SJCRH30 (cell line): ENCODE data around the gene SPRR1B. TPM values are rescaled to one million over a fixed set of nuclear protein-coding genes. Genes with fewer than 3 reads are reported as not detected.
"Not testable (repeated sequence)": the region's sequence is repeated elsewhere in the genome, so short reads cannot be mapped to it uniquely, and the experiment has no call there.

Experiments
- DNase-seq, 2 experiments: peaks; one replicate each; pipeline ENCODE4 v3.0.0-alpha.2; 2015 to 2020
- H3K27ac ChIP-seq: fragments of 250-450 bp; sonication (Bioruptor Pico); 2 replicates; pipeline ENCODE4 v1.5.1; 2020; ENCODE audit warnings: mild to moderate bottlenecking, moderate library complexity
- H3K27me3 ChIP-seq: fragments of 250-450 bp; sonication (Bioruptor Pico); 2 replicates; pipeline ENCODE4 v1.5.1; 2020; ENCODE audit warnings: mild to moderate bottlenecking, moderate library complexity
- H3K36me3 ChIP-seq: fragments of 250-450 bp; sonication (Bioruptor Pico); 2 replicates; pipeline ENCODE4 v1.5.1; 2020; ENCODE audit warnings: mild to moderate bottlenecking, moderate library complexity
- H3K4me1 ChIP-seq: fragments of 250-450 bp; sonication (Bioruptor Pico); 2 replicates; pipeline ENCODE4 v1.5.1; 2020; ENCODE audit warnings: mild to moderate bottlenecking, moderate library complexity
- H3K4me3 ChIP-seq: fragments of 250-450 bp; sonication (Bioruptor Pico); 2 replicates; pipeline ENCODE4 v1.5.1; 2020; ENCODE audit warnings: mild to moderate bottlenecking, moderate library complexity
- H3K9me3 ChIP-seq: fragments of 250-450 bp; sonication (Bioruptor Pico); replicated peaks from 2 replicates; pipeline ENCODE4 v1.5.1; 2020; ENCODE audit warnings: mild to moderate bottlenecking, moderate library complexity
- total RNA-seq: library from RNA; depleted of rRNA; stranded (reverse); fragments of >200 nt; shearing (Covaris generic); gene quantifications from 2 replicates; pipeline ENCODE4 v1.2.3, GENCODE V29; 2014

The SPRR1B gene
- total RNA-seq, 1 experiment from 2014 or later = not detected

- not testable (repeated sequence) for DNase-seq, H3K9me3 ChIP-seq, H3K27ac ChIP-seq, H3K27me3 ChIP-seq, H3K36me3 ChIP-seq, H3K4me1 ChIP-seq, H3K4me3 ChIP-seq
These were observed 8.7 kb upstream of the SPRR1B start for GRCh38 chr1:153022340-153022739.

GRCh38 chr1:153023109-153023508, 7.9 kb upstream of the SPRR1B start:
- Histone ChIP-seq H3K27ac (no peak overlapping the region), H3K9me3 (no peaks in the 10 kb centered on the region), H3K4me1 (no peaks in the 10 kb centered on the region), H3K36me3 (no peaks in the 10 kb centered on the region), H3K4me3 (no peak overlapping the region), H3K27me3 (no peaks in the 10 kb centered on the region)
- no peak for DNase-seq

GRCh38 chr1:153024413-153024812, 6.6 kb upstream of the SPRR1B start:
- Histone ChIP-seq H3K27me3 (no peaks in the 10 kb centered on the region), H3K9me3 (no peaks in the 10 kb centered on the region)

GRCh38 chr1:153025797-153026196, 5.2 kb upstream of the SPRR1B start:
- H3K27me3 ChIP-seq = no peaks in the 10 kb centered on the region
- H3K9me3 ChIP-seq = no peaks in the 10 kb centered on the region
- no peak for DNase-seq
- no peaks in the 10 kb centered on the region for H3K36me3 ChIP-seq
- H3K4me3 ChIP-seq = no peak overlapping the region
- H3K27ac ChIP-seq = no peak overlapping the region
- H3K4me1 ChIP-seq = no peaks in the 10 kb centered on the region

More at GRCh38 chr1:153024413-153024812, 6.6 kb upstream of the SPRR1B start:
- DNase-seq = no peak
- Histone ChIP-seq H3K4me3 (no peak overlapping the region), H3K36me3 (no peaks in the 10 kb centered on the region), H3K4me1 (no peaks in the 10 kb centered on the region), H3K27ac (no peak overlapping the region)

GRCh38 chr1:153028766-153029165, 2.2 kb upstream of the SPRR1B start:
- Histone ChIP-seq H3K4me3 (no peak overlapping the region), H3K9me3 (no peaks in the 10 kb centered on the region), H3K27ac (no peak overlapping the region), H3K4me1 (no peaks in the 10 kb centered on the region), H3K27me3 (no peaks in the 10 kb centered on the region), H3K36me3 (no peaks in the 10 kb centered on the region)
- no peak for DNase-seq

GRCh38 chr1:153032073-153032472, 1.1 kb downstream of the SPRR1B start:
- Histone ChIP-seq H3K9me3 (no peaks in the 10 kb centered on the region), H3K27ac (no peak overlapping the region)
- no peak for DNase-seq

GRCh38 chr1:153032677-153033308, 1.8 kb downstream of the SPRR1B start:
- peak; percentile 30 to 40 for DNase-seq
- H3K27me3 ChIP-seq = no peaks in the 10 kb centered on the region
- H3K27ac ChIP-seq = no peak overlapping the region
- H3K4me3 ChIP-seq = no peak overlapping the region
- H3K4me1 ChIP-seq = no peaks in the 10 kb centered on the region
- no peaks in the 10 kb centered on the region for H3K9me3 ChIP-seq
- no peaks in the 10 kb centered on the region for H3K36me3 ChIP-seq

More at GRCh38 chr1:153032073-153032472, 1.1 kb downstream of the SPRR1B start:
- no peaks in the 10 kb centered on the region for H3K36me3 ChIP-seq
- H3K4me1 ChIP-seq = no peaks in the 10 kb centered on the region
- no peak overlapping the region for H3K4me3 ChIP-seq
- H3K27me3 ChIP-seq = no peaks in the 10 kb centered on the region

GRCh38 chr1:153035211-153035610, 4.2 kb downstream of the SPRR1B start:
- no peak for DNase-seq
- H3K4me1 ChIP-seq = no peaks in the 10 kb centered on the region
- H3K9me3 ChIP-seq = no peaks in the 10 kb centered on the region
- no peaks in the 10 kb centered on the region for H3K27me3 ChIP-seq
- H3K4me3 ChIP-seq = no peak overlapping the region
- H3K27ac ChIP-seq = no peak overlapping the region
- no peaks in the 10 kb centered on the region for H3K36me3 ChIP-seq

- no peak within 1 kb of the TSS for H3K4me3 ChIP-seq
These were observed 10.1 kb downstream of the SPRR1B start, which contains the start of gene SPRR2D for GRCh38 chr1:153040950-153041631. Gene SPRR2D (minus strand): TSS chr1:153041120. CDS start chr1:153040346, 774 bp downstream.

GRCh38 chr1:153049211-153049610, 18.2 kb downstream of the SPRR1B start:
- H3K27ac ChIP-seq = no peak overlapping the region
- no peaks in the 10 kb centered on the region for H3K4me1 ChIP-seq
- no peaks in the 10 kb centered on the region for H3K9me3 ChIP-seq
- no peak overlapping the region for H3K4me3 ChIP-seq
- H3K36me3 ChIP-seq = no peaks in the 10 kb centered on the region
- no peaks in the 10 kb centered on the region for H3K27me3 ChIP-seq
- DNase-seq = no peak

More at GRCh38 chr1:153040950-153041631, 10.1 kb downstream of the SPRR1B start, which contains the start of gene SPRR2D:
- Histone ChIP-seq H3K9me3 (no peaks in the 10 kb centered on the region), H3K27me3 (no peaks in the 10 kb centered on the region), H3K4me1 (no peaks in the 10 kb centered on the region), H3K27ac (no peak within 1 kb of the TSS), H3K36me3 (no peaks in the 10 kb centered on the region)
- no peak for DNase-seq

GRCh38 chr1:153056111-153056510, 25.1 kb downstream of the SPRR1B start:
- H3K4me3 ChIP-seq, H3K27me3 ChIP-seq, H3K9me3 ChIP-seq, H3K36me3 ChIP-seq, H3K4me1 ChIP-seq, DNase-seq, H3K27ac ChIP-seq: not testable (repeated sequence)

GRCh38 chr1:153057375-153057774, 26.4 kb downstream of the SPRR1B start, which contains the start of gene SPRR2A:
Gene SPRR2A (minus strand): TSS chr1:153057512. CDS start chr1:153056735, 777 bp downstream.
- DNase-seq = no peak
- Histone ChIP-seq H3K4me1 (peaks cover 3% of the 10 kb centered on the region; the same call in 1 of the 2 replicates), H3K27ac (no peak within 1 kb of the TSS), H3K36me3 (no peaks in the 10 kb centered on the region), H3K27me3 (no peaks in the 10 kb centered on the region; the same call in none of the 2 replicates), H3K4me3 (no peak within 1 kb of the TSS), H3K9me3 (no peaks in the 10 kb centered on the region)

GRCh38 chr1:153058154-153058553, 27.2 kb downstream of the SPRR1B start:
- peaks cover 3% of the 10 kb centered on the region; the same call in 1 of the 2 replicates for H3K4me1 ChIP-seq
- no peaks in the 10 kb centered on the region for H3K36me3 ChIP-seq
- no peaks in the 10 kb centered on the region for H3K9me3 ChIP-seq
- no peak overlapping the region for H3K27ac ChIP-seq
- no peaks in the 10 kb centered on the region; the same call in none of the 2 replicates for H3K27me3 ChIP-seq
- no peak overlapping the region for H3K4me3 ChIP-seq
- DNase-seq = no peak

- peak in 1 of 2 experiments; percentile 2 for DNase-seq
- peaks cover 3% of the 10 kb centered on the region; the same call in 1 of the 2 replicates for H3K4me1 ChIP-seq
- no peaks in the 10 kb centered on the region for H3K36me3 ChIP-seq
- no peaks in the 10 kb centered on the region for H3K9me3 ChIP-seq
- no peak overlapping the region for H3K4me3 ChIP-seq
- no peaks in the 10 kb centered on the region; the same call in none of the 2 replicates for H3K27me3 ChIP-seq
- no peak overlapping the region for H3K27ac ChIP-seq
These were observed 28.1 kb downstream of the SPRR1B start for GRCh38 chr1:153058826-153059784.
